Erythroblast (primary cell): ENCODE data around the gene CYP3A7.

Source experiments
- GATA1 ChIP-seq: IDR thresholded peaks from 2 replicates; pipeline ENCODE4 v1.6.1; 2011; ENCODE audit warnings: low read depth, mild to moderate bottlenecking, control low read depth, low read length, moderate library complexity
- POLR2A ChIP-seq: IDR thresholded peaks from 2 replicates; pipeline ENCODE4 v1.6.1; 2011; ENCODE audit warnings: mild to moderate bottlenecking, low read length

DNA sequence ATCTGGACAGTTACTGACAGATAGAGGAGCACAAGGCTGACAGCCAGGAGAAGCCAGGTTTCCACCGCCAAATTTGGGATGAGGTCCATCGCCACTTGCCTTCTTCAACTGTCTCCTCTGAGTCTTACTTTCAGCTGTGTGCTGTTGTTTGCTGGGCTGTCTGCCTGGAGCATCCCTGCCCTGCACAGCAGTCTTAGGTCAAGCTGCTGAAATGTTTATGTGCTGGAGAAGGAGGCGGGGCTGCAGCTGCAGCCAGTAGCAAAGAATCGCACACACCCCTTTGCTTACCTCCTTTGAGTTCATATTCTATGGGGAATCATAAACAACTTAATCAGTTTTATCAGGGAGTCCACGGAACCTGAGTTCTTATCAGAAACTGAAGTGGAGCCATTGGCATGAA is 35.0 kb downstream of the CYP3A7 start:
- TF ChIP-seq POLR2A, result no peak
- no peak for TF ChIP-seq GATA1
